SH-SY5Y (cell line): ENCODE measurements around the gene SAPCD1.

Experiments used
- GATA2 ChIP-seq: IDR thresholded peaks from 2 replicates; pipeline ENCODE4 v1.6.1; 2011; ENCODE audit warnings: mild to moderate bottlenecking, low read depth, low read length
- GATA3 ChIP-seq: IDR thresholded peaks from 2 replicates; pipeline ENCODE4 v1.6.1; 2011; ENCODE audit warnings: low read depth, mild to moderate bottlenecking, low read length, moderate library complexity

- TF ChIP-seq GATA2 (no peak), GATA3 (no peak)
Observed at GRCh38 chr6:31768363-31769257, 6.2 kb downstream of the SAPCD1 start.
